ENCODE data around the gene BTBD10. TPM values are rescaled to one million over a fixed set of nuclear protein-coding genes. Genes with fewer than 3 reads are reported as not detected.

The BTBD10 gene
- 94.8 and 107 TPM in 2 replicates for total RNA-seq (2014; rRNA removed; shearing (Covaris generic); ENCODE audit: low replicate concordance)

DNA sequence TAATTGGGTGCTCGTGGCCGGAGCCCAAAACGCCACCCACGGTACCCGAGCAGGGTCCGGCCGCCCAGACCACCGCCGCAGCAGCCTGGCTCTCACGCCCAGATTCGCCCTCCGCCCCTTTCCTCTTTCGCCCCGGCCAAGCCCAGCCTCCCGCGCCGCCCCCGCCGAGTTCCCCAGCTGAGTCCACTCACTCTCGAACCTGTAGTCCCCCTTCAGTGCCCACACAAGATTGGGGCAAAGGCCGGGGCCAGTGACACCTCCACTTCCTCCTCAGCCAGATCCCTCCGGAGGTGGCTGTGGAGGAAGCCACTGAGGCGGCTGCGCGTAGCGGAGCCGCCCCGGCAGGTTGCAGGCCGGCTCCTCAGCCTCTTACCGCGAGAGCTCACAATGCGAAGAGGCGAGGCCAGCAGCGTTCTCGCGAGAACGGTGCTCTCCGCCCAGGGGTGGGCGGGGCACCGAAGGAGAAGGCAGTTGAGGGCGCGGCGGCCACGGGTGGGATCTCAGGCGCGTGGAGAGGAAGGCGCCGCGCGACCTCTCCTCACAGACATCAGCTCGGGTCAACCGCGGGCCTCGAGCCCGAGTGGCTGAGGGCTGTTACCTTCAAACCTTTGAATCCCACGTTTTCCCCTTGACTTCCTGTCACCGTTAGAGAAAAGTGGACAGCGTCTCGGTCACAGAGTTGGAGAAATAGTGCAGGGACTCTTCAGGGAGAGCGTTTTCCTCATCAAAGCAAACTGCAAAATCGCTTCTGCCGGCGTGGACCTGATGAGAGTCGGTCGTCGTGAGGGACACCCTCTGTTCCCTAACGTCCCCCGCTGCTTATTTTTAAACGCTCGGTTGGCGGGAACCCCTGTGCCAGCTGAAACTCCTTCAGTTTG is at the start of gene BTBD10:
TSS of gene BTBD10 (minus strand) at position 322 of the 878 bp plus-strand sequence. CDS start 18,098 bp downstream, outside the sequence.
- peak; percentile 96 for DNase-seq (ENCODE audit: low read depth)
- in situ Hi-C loops (cut with HindIII; ENCODE audit: low pct_unique_long_range_greater_than_20kb, low sequenced_read_pairs) = no loop called here

DNA sequence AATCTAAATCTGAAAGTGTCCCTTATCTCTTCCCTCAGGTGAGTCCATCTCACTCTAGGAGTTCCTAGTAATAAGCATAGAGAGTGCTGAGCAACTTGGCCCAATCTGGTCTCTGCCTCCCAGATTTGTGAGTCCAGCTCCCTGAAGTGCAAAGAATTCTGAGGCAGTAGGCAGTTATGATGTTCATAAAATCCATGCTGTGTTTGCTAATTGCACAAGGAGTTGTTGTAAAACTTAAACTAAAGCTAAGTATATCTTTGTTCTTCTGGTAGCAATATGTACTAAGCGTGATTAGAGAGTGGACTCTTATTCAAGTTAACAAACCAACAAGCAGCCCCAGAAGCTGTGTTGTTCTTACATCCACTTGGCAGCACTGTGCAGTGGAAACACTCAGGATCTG is 40.4 kb upstream of the BTBD10 start:
- in situ Hi-C loops (cut with HindIII; ENCODE audit: low pct_unique_long_range_greater_than_20kb, low sequenced_read_pairs) = no loop called here

DNA sequence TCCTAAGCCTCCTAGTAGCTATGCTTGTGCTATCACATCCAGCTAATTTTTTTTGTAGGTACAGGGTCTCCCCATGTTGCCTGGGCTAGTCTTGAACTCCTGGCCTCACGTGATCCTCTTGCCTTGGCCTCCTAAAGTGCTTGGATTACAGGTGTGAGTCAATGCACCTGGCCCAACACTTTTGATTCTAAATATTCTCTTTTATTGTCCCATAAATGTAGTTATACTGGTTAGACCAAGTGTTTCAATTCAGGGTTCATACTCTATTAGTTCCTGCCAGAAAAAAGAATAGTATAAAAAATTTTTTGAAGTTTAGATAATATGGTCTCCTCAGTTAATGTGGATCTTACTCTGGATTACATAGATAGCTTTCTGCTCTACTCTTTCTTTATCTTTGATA is 39.5 kb upstream of the BTBD10 start:
- in situ Hi-C loops (cut with HindIII; ENCODE audit: low pct_unique_long_range_greater_than_20kb, low sequenced_read_pairs) = no loop called here
- no peak for DNase-seq (ENCODE audit: low read depth)

More for the DNA sequence above, 40.4 kb upstream of the BTBD10 start:
- no peak for DNase-seq (ENCODE audit: low read depth)

DNA sequence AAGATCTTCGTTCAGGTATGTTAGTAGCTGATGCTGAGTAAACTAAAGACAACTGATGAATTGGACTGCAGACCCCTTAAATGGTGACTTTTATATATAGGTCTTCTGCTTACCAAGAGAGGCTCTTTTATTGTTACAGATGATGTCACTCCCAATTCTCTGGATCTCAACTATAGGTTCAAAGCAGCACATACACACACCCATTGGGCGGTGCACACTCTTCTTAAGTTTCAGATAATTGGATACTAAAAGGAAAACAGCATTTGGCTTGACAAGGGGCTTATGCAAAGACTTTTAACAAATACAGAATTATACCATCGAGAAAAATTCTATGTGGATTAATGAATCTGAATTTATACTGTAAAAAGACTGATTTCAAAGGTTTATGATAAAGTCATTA is 32.9 kb upstream of the BTBD10 start, which contains the start of gene PTH:
TSS of gene PTH (minus strand) at position 69 of the 400 bp plus-strand sequence. CDS start 3,142 bp downstream, outside the sequence.
- in situ Hi-C loops (cut with HindIII; ENCODE audit: low pct_unique_long_range_greater_than_20kb, low sequenced_read_pairs) = no loop called here
- DNase-seq (ENCODE audit: low read depth) = no peak

DNA sequence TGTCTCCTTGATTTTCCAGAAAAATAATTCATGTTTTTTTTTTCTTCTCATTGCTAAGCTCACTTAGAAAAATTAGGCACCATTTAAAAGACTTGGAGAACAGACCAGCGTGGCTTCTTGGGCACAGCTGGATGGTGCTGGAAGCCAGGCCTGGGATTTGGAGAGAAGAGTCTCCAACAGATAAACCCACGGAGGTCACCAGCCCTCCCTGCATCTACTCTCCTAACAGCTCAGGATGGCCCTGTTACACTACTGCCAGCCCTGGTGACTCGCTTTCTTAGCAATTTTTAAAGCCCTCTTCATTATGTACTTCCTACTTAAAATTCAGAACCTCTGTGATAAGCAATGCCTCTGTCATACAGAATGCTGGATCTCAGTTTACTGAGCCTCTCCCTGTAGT is 31.0 kb upstream of the BTBD10 start:
- DNase-seq (ENCODE audit: low read depth) = no peak
- in situ Hi-C loops (cut with HindIII; ENCODE audit: low pct_unique_long_range_greater_than_20kb, low sequenced_read_pairs) = no loop called here

DNA sequence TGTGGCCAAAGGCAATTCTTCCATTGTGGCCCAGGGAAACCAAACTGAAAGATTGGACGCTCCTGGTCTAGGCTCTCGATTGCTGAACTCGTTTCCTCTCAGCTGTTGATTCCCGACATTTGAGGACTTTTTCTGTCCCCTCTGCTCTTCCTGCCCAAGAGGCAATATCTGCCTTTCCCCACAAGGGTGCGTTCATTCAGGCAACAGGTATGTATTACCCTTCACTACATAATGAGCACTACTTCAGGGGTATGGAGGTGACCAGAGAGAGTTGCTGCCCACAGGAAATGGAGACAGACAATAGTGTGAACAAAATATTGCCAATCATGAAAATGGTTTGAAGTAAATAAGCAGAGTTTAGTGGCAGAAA is 24.6 kb upstream of the BTBD10 start:
- DNase-seq (ENCODE audit: low read depth) = no peak
- in situ Hi-C loops (cut with HindIII; ENCODE audit: low pct_unique_long_range_greater_than_20kb, low sequenced_read_pairs) = no loop called here

DNA sequence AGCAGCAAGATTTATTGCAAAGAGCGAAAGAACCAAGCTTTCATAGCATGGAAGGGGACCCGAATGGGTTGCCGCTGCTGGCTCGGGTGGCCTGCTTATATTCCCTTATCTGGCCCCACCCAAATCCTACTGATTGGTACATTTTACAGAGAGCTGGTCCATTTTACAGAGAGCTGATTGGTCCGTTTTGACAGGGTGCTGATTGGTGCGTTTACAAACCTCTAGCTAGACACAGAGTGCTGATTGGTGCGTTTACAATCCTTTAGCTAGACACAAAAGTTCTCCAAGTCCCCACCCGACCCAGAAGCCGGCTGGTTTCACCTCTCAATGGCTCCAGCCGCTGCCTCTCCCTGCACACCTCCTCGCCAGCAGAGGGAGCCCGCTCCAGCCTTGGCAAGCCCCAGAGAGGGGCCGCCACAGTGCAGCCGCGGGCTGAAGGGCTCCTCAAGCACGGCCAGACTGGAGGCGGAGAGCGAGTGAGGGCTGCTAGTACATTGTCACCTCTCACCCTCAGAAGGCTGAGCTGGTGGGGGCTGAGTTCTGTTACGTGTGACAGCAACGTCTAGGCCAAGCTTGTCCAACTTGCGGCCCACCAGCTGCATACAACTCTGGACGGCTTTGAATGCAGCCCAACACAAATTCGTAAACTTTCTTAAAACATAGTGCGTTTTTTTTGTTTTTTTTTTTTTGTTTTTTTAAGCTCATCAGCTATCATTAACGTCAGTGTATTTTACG is 24.1 kb upstream of the BTBD10 start:
- in situ Hi-C loops (cut with HindIII; ENCODE audit: low pct_unique_long_range_greater_than_20kb, low sequenced_read_pairs) = no loop called here

DNA sequence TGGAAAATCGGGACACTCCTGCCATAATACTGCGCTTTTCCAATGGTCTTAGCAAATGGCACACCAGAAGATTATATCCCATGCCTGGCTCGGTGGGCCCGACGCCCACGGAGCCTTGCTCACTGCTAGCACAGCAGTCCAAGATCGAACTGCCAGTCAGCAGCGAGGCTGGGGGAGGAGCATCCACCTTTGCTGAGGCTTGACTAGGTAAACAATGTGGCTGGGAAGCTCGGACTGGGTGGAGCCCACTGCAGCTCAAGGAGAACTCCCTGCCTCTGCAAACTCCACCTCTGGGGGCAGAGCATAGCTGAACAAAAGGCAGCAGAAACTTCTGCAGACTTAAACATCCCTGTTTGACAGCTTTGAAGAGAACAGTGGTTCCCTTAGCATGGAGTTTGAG is 17.2 kb upstream of the BTBD10 start:
- in situ Hi-C loops (cut with HindIII; ENCODE audit: low pct_unique_long_range_greater_than_20kb, low sequenced_read_pairs) = no loop called here

More for the DNA sequence above, 24.1 kb upstream of the BTBD10 start:
- DNase-seq (ENCODE audit: low read depth) = peak; percentile 30

DNA sequence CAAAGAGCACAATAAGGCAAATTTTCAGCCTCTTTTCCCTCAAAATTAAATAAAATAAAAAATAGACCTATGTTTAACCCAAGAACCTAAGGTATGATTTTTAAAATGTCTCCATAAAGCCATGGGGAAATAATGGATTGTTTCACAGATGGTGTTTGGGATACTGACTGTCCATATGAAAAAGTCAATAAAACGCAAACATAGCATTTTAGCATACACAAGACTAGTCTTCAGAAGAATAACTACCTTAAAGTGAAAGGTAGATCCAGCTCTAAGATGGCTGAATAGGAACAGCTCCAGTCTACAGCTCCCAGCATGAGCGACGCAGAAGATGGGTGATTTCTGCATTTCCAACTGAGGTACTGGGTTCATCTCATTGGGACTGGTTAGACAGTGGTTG is 16.7 kb upstream of the BTBD10 start:
- in situ Hi-C loops (cut with HindIII; ENCODE audit: low pct_unique_long_range_greater_than_20kb, low sequenced_read_pairs) = no loop called here
- DNase-seq (ENCODE audit: low read depth) = no peak

More for the DNA sequence above, 17.2 kb upstream of the BTBD10 start:
- peak; percentile 75 for DNase-seq (ENCODE audit: low read depth)

DNA sequence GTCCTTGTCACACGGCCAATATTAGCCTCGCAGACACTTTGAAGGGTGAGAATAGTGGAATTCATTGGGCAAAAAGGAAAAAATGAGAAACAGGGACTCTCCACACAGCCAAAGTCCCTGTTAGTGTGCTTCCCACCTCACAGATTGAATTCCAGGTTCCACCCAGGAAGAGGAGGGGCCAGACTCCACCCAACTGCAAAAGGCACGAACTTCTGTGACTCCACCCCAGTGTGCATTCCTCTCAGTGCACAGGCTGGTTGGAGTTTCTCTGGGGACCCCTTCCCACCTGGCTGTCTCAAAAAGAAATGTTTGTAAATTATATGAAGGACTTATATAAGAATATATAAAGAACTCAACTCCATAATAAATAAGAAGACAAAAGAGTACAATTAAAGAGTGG is 12.1 kb upstream of the BTBD10 start:
- in situ Hi-C loops (cut with HindIII; ENCODE audit: low pct_unique_long_range_greater_than_20kb, low sequenced_read_pairs) = no loop called here
- DNase-seq (ENCODE audit: low read depth) = no peak

DNA sequence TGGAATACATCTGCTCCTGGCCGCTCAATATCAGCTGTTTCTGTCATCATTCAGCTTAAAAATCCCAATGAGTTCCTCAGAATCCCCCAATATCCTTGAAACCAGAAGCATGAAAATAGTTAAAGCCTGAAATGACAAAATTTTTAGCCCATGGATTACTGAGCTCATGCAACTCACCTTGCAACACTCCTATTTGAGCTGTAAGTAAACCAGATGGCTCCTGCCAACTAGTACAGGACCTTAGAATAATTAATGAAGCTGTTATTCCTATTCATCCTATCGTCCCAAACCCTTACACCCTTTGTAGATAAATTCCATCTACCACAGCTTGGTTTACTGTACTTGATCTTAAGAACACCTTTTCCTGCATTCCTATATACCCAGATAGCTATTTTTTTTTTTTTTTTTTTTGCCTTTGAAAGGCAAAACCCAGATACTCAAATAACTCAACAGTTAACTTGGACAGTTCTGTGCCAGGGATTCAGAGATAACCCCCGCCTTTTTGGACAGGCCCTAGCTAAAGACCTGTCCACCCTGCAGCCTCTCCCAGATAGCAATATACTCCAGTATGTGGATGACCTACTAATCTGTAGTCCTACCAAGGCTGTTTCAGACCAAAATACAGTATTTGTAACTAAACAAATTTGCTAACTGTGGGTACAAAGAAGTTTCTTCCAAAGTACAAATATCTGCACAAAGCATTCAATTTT is 10.1 kb upstream of the BTBD10 start:
- in situ Hi-C loops (cut with HindIII; ENCODE audit: low pct_unique_long_range_greater_than_20kb, low sequenced_read_pairs) = no loop called here
- no peak for DNase-seq (ENCODE audit: low read depth)

DNA sequence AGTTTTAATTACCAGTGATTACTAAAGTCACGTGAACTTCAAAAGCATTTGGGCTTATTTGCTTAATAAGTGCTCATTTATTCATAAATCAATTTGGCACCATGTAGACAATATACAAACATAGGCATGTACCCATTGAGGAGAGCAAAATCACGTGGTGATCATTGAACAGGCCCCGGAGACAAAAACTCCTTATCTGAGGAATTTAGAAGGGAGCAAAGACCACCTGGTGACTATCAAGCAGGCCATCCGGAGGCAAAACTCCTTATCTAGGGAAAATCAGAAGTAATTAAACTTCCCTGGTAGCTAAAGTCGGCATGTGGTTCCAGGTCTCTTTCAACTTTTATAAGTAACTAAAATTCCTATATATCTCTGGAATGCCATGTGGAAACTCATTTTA is 5.7 kb upstream of the BTBD10 start:
- no peak for DNase-seq (ENCODE audit: low read depth)
- in situ Hi-C loops (cut with HindIII; ENCODE audit: low pct_unique_long_range_greater_than_20kb, low sequenced_read_pairs) = no loop called here

DNA sequence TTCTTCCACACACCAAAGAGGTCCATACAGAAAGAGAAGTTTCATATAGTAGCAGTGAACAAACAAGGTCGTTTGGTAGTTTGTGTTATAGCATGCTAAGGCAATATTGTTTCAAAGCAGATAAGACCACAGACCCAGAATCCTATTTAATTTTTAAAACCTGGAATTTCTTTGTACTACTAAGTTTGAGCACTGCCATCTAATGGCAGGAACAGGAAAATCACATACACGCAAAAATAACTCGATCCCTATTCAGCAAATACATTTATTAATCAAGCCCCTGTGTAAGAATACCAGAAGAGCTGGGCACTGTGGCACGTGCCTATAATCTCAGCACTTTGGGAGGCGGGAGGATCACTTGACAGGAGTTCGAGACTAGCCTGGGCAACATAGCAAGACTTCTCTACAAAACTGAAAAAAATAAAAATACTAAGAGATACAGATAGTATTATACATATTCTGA is 2.9 kb upstream of the BTBD10 start:
- in situ Hi-C loops (cut with HindIII; ENCODE audit: low pct_unique_long_range_greater_than_20kb, low sequenced_read_pairs) = no loop called here

DNA sequence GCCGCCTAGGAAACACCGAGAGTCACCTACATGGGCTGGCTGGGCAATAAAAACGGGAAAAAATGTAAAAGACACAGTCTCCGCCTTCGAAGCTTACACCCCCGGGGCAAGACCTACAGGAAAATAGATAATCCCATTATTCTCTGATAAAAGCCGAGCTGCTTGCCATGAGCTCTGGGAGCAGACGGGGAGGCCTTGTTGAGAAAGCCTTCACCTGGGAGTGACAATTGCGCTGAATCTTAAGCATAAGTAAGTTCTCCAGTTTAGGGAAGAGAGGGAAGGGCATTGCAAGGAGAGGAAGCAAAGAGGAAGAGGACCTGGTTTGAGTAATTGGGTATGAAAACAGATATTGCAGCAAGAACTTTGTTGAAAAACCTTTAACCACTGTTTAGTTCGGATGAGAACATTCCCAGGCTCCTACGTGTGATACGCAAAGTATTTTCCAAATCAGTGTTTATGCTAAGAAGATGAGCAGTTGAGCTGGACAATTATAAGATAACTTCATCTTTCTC is 813 bp upstream of the BTBD10 start:
- in situ Hi-C loops (cut with HindIII; ENCODE audit: low pct_unique_long_range_greater_than_20kb, low sequenced_read_pairs) = no loop called here
- no peak for DNase-seq (ENCODE audit: low read depth)

More for the DNA sequence above, 2.9 kb upstream of the BTBD10 start:
- DNase-seq (ENCODE audit: low read depth) = peak; percentile 48

DNA sequence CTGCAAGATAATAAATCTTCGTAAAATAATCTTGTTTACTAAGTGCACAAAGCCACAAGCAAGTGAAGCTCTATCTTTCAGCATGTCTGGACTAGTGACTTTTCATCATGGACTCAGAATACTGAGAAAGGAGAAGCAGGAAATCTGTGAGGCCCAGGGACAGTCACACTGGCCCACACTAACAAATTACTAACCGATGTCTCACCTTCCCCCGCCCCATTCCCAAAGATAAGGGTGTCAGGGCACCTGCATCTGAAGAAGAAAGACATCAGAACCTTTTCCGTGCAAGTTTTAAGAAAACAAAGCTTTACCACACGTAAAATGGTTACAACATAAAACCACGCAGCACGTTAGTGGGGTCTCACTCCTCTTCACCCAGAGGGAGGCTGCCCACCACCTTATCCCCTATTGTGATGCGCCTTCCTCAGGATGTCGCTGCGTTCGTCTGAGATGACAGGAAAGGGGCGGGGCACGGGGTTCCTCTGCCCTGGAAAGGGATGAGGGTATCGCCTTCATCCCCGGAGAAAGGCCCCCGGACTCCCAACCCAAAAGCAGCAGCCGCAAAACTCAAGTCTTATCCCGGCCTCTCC is 616 bp downstream of the BTBD10 start:
- DNase-seq (ENCODE audit: low read depth) = peak; percentile 83
- in situ Hi-C loops (cut with HindIII; ENCODE audit: low pct_unique_long_range_greater_than_20kb, low sequenced_read_pairs) = no loop called here

DNA sequence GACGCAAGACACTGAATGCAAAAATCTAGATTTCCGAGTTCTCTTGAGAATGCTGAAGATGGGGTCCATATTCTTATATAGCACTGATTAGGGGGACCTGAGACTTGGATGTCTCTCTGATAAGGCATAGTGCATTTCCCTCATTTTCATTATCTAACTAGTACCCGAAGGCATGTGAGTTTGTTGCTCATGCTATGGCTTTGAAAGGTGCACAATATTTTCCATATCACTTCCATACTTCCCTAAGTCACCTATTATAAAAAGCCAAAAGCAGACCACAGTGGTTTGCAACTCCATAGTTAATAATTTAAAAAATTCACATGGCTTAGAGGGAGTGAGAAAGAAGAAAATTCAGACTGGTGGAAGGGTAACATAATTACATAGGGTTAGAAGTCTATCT is 1.7 kb downstream of the BTBD10 start:
- DNase-seq (ENCODE audit: low read depth) = no peak
- in situ Hi-C loops (cut with HindIII; ENCODE audit: low pct_unique_long_range_greater_than_20kb, low sequenced_read_pairs) = no loop called here

DNA sequence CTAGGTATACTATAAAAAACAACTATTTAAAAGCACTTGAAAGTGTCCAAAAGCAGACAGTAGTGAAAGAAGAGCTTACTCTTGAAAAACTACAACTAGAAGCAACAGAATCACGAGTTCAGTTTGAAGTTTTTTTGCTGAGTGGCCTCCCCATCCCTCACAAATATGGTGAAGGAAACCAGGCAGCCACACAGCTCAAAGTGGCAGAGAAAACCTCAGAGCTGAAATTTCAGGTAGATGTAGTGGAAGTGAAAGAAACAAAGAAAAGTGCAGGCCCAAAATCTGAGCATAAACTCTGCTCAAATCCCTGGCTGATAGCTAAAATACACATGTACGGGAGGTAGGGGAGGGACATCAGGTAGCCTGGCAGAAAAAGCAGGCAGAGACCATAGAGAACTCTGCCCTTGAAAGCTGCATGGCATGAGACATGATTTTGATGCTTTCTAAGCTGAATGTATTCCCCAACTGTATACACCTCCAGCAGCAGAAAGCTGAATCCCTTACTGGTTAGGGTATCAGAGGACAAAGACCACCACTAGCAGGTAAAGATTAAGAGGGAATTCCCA is 12.1 kb downstream of the BTBD10 start:
- DNase-seq (ENCODE audit: low read depth) = no peak
- in situ Hi-C loops (cut with HindIII; ENCODE audit: low pct_unique_long_range_greater_than_20kb, low sequenced_read_pairs) = no loop called here

DNA sequence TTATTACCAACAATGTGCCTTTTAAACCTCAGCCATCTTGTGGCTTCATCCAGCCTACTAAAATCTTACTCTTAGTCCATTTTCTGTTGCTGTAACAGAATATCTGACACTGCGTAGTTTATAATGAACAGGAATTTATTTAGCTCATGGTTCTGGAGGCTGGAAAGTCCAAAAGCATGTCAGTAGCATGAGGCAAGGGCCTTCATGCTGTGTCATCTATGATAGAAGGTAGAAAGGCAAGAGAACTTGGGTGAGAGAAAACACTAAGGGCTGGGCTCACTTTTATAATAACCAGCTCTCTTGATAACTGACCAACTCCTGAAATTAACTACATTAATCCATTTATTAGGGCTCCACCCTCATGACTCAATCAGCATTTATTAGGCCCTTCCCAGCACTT is 13.5 kb downstream of the BTBD10 start:
- in situ Hi-C loops (cut with HindIII; ENCODE audit: low pct_unique_long_range_greater_than_20kb, low sequenced_read_pairs) = no loop called here
- no peak for DNase-seq (ENCODE audit: low read depth)
